NOMO-1 (cell line): ENCODE data around the gene SLC16A12.

ENCODE experiments used
- DNase-seq, 2 experiments: peaks; one replicate each; lab custom pipeline; 2025; ENCODE audit not compliant: unreplicated experiment in 2 of 2; lab: John Stamatoyannopoulos, UW

Gene SLC16A12

GRCh38 chr10:89516149-89516832 is 19.1 kb downstream of the SLC16A12 start:
- DNase-seq = no peak

DNA sequence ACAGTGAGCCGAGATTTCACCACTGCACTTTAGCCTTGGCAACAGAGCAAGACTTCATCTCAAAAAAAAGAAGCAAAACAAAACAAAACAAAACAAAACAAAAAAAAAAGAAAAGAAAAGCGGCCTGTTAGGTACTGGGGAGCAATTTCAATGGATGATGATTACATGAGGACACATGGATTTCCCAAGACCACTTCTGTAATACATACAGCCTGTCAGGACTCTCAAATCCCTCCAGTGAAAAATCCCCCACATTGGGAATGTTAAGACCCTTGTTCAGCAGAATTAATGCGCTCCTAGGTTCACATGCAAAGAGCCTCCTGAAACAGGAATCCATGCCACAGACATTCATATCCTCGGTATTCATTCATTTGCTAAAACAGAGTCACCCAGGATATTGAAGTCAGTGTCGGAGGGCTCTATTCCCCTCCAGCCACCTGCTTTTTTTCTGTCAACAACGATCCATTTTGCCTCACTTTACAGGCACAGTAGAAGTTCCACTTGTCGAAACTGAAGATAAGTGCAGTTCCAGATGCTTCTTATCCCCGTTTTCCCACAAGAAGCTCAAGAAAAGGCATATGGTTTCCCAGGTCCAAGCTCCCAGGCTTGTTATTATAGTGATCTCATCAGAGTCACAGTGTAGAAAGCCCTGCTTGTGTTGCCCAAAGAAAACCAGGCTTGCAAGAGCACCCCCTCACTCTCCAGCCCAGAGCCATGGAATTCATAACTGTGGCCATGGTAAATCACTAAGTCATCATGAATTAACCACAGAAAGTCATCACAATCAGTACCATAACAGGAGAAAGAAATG is 20.2 kb downstream of the SLC16A12 start:
- DNase-seq = no peak

GRCh38 chr10:89513206-89513605 is 22.2 kb downstream of the SLC16A12 start:
- no peak for DNase-seq

- no peak for DNase-seq
Measured at GRCh38 chr10:89505640-89506275, 29.6 kb downstream of the SLC16A12 start.

DNA sequence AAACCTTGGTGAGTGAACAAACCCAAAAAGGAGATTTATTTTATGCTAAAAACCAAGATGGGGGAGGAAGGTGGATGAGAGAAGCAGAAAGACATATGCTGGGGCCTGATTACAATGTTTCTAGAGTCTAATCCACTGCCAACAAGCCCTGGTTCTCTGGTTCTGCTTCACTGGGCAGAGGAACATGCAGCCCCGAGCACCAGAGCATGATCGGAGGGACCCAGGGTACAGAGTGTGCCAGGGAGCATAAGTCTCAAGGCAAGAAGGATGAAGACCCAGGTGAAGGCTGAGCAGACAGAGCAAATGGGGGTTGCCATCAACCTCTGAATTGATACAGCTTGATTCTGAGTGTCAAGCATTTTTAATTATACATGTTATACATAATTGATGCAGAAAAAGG is 30.7 kb downstream of the SLC16A12 start:
- DNase-seq = no peak

DNA sequence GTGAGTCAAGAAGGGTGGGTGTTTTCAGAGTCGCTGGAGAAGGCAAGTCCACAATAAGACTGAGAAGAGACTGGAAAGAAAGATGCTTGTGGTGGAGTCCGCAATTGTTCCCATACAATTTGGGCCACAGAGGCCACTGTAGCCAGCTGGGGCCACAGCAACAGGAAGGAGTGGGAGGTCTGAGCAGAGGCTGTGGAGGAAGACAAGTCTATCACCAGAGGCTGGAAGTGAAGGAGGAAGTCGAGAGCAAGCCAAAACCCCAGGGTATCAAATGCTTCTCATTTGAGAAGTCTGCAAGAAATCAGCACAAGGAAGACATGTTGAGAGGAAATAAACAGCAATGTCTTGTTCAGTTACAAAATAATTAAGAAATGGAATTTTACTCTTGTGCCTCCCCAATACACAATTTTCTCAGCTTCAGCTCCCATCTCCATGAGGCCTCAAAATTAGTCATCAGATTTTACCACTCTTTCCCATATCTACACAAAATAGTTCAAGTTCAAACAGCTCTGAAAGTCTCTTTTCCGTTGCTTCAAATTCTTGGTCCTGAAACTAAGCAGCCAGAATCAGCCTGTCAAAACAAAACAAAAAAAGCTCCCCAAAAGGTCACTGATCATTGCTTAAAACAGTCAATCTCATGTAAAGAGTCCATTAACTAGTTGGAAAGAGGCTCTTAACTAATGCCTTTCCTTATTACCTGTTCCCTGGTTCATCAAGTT is 31.6 kb downstream of the SLC16A12 start:
- DNase-seq = no peak

DNA sequence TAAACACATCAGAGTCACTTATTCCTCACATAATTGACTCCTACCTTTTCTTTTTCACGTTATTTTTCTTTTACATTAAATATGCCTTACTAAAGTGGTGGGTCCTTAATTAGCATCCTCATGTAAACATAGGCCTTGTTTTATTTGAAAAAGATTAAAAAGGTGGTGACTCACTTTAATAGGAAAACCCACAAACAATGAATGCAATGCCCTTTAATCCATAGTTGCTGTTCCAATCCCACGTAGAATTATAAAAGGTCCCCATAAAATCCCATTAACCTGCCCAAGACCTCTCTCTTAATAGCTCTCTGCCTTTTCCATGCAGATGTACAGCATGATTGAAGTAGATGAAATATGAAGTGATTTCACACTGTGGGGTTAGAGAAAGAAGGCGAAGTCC is 32.2 kb downstream of the SLC16A12 start:
- DNase-seq = no peak

DNA sequence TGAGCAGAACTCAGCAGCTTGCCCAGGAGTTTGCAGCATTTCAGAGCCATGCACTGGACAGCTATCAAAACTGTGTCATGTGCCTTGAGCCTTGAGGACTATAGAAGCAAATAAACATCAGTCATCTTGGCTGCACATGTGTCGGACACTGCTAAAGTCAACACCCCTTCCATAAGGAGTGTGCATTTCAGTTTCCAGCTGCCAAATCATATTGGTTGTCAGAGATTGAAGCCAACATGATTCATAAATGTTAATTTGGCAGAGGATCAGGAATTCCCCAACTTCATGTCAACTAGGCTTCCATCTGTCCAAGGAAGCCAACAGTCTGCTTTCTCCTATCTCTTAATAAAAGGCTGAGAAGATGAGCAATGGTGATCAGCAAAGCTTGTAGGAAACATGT is 32.8 kb downstream of the SLC16A12 start:
- DNase-seq = no peak

GRCh38 chr10:89494575-89494974 is 40.8 kb downstream of the SLC16A12 start:
- no peak for DNase-seq

GRCh38 chr10:89494068-89494467 is 41.3 kb downstream of the SLC16A12 start:
- DNase-seq = no peak

DNA sequence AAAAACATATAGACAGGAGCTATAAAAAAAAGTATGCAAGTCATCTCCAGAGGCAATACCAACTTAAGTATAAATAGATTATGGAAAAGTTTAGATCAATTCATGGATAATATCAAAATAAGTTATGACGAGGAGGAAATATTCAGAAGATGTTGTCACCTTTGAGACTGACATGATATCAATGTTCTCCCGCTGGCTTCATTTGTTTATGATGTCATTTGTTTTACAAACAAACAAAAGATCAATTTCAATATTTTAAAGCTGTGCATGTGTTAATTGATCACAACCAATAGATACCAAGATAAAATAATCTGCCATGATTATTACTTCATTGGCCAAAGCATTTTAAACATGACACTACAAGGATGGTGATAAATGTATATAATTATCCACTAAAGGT is 43.5 kb downstream of the SLC16A12 start:
- no peak for DNase-seq

DNA sequence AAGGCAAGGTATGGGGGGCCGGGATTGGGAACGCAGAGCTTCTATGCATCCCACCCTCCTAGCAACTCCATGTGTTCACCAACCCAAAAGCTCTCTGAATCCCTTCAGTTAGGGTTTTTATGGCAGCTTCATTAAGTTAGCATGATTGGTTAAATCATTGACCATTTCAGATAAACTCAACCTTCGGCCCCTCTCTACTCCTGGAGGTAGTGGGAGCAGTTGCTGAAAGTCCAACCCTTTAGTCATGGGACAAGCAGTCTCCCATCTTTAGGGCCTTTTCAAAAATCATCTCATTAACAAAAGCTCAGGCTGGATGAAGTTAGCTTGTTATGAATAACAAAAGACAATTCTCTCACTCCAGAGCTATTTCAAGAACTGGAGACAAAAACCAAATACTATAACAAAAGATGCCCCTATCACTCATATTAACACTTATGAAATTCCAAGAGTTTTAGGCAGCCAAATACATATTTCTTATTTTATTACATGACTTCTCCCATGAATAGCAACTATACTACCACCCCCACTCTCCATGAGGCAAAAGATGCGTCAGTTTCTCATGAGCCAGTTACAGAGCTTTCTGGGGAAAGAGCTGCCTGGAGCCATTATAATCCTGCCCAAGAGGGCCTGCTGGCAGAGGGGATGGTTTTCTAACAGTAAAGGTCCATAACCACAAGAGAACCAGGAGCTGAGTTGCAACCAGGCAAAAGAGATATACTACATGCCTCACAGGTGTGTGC is 44.6 kb downstream of the SLC16A12 start:
- DNase-seq = no peak

DNA sequence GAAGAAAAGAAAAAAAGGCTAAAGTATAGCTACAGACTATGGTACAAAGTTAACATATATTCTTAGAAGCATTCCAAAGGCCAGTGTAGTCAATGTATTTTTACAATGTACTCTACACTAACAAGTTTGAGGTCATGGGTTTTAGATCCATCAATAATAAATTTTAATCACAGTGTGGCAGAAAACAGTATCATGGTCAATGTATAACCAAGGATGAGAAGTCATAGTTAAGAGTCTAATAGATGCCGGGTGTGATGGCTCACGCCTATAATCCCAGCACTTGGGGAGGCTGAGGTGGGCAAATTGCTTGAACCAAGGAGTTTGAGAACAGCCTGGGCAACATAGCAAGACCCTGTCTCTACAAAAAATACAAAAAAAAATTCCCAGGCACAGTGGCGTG is 53.1 kb downstream of the SLC16A12 start:
- no peak for DNase-seq

- no peak for DNase-seq
Measured at GRCh38 chr10:89481662-89482061, 53.7 kb downstream of the SLC16A12 start.

DNA sequence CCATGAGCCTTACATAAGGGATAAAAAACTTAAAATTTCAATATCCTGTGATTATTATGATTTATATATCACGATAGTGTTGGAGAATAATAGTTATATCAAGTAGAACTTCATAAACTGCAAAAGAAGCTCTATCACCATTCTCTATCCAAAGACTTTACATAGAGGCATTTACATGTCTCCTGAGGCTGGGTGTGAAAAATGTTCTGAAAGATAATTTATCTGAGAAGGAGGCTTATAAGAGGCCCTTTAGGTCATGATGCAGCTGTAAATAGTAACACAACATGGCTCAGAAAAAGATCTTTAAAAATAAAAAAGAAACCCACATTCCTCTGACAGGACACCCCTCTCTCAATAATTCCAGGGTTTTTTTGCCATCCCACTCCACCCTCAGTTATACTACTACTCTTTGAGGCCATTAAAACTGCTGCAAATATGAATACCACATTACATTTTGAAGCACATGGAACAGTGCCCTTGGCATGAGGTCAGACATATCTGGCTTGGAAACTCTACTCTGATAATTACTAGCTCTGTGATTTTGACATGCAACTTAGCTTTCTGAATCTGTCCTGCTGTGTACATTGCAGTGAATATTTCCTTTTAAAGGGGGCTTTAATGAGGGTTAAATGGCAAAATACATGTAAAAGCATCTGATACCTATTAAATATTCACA is 55.5 kb downstream of the SLC16A12 start:
- DNase-seq = no peak

GRCh38 chr10:89478739-89479654 is 56.4 kb downstream of the SLC16A12 start:
- DNase-seq = no peak

DNA sequence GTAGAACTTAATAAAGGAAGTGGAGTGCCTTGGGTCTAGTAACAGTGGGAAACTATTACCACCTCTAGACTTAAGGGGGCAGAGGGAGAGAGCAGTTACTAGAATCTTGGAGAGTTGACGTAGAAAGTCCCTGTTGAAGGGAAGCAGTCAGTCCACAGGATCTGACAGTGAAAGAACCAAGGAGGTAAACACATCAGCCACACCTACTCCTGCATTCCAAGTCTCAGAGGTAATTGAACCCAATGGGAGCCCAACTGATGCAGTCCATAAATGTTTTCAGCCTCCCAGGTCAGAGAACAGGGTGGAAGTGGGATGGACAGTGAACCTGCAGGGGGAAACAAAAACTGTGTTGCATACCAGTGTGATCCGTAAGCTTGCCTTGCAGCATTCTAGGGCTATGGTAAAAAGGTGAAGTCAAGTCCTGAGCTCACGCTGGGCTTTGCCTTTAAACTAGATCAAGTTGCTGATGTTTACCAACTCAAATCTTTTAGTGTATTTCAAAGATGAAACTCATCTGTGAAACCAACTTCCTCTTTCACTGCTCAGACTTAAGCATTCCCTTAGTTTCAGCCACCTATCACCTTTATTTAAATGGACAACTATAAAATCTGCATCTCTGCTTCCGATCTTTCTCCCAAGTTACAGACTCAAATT is 57.2 kb downstream of the SLC16A12 start:
- DNase-seq = peak in 1 of 2 experiments; percentile 33

- DNase-seq = no peak
Measured at GRCh38 chr10:89476150-89476549, 59.2 kb downstream of the SLC16A12 start.
